CD14-positive monocyte (primary cell): Measurements from ENCODE around the gene STK31. TPM values are rescaled to one million over a fixed set of nuclear protein-coding genes. Genes with fewer than 3 reads are reported as not detected.

Experiments
- DNase-seq, 3 donors: peaks; one replicate each; pipeline ENCODE4 v3.0.0-alpha.2; 2011 to 2022
- H2AFZ ChIP-seq: 2 replicates; pipeline ENCODE4 v1.6.0; 2012; ENCODE audit warnings: mild to moderate bottlenecking, low read depth, low read length, inconsistent platforms; ENCODE audit not compliant: insufficient read depth, poor library complexity, severe bottlenecking
- H3K27ac ChIP-seq, 2 donors: 1 replicate in 1 of 2; 2 replicates in 1 of 2; pipeline ENCODE4 v1.5.1; 2012 to 2013; ENCODE audit warnings: low read length in 2 of 2, control low read depth in 1 of 2, inconsistent platforms in 1 of 2, low read depth in 1 of 2, mild to moderate bottlenecking in 1 of 2
- H3K27me3 ChIP-seq, 2 donors: one replicate each; pipeline versions ENCODE4 v1.6.0 to v1.6.1; 2011 to 2013; ENCODE audit warnings: low read length in 2 of 2; ENCODE audit not compliant: control insufficient read depth in 2 of 2, insufficient read depth in 2 of 2
- H3K36me3 ChIP-seq, 2 donors: replicated peaks in 1 of 2; 1 replicate in 1 of 2; 2 replicates in 1 of 2; pipeline versions ENCODE4 v1.5.1 to v1.6.1; 2012 to 2013; ENCODE audit warnings: low read length in 2 of 2, control low read depth in 1 of 2, inconsistent platforms in 1 of 2, mild to moderate bottlenecking in 1 of 2; ENCODE audit not compliant: insufficient read depth in 2 of 2, control insufficient read depth in 1 of 2
- H3K4me1 ChIP-seq, 2 donors: 1 replicate in 1 of 2; 2 replicates in 1 of 2; pipeline versions ENCODE4 v1.5.1 to v1.6.1; 2012 to 2013; ENCODE audit warnings: low read length in 2 of 2, control low read depth in 1 of 2, inconsistent platforms in 1 of 2, mild to moderate bottlenecking in 1 of 2, moderate library complexity in 1 of 2; ENCODE audit not compliant: insufficient read depth in 2 of 2, control insufficient read depth in 1 of 2
- H3K4me2 ChIP-seq: replicated peaks from 2 replicates; pipeline ENCODE3; 2012; ENCODE audit warnings: low read length, moderate library complexity, mild to moderate bottlenecking; ENCODE audit not compliant: poor library complexity, severe bottlenecking; ENCODE audit errors: extremely low read depth
- H3K4me3 ChIP-seq, 3 experiments: fragments of 200-600 bp in 1 of 3; sonication (generic) in 1 of 3; replicated peaks in 1 of 3; 1 replicate in 2 of 3; 2 replicates in 1 of 3; pipeline ENCODE4 v1.5.1; 2011 to 2013; ENCODE audit warnings: low read length in 3 of 3, mild to moderate bottlenecking in 3 of 3, control low read depth in 2 of 3, low read depth in 2 of 3, inconsistent platforms in 1 of 3, moderate library complexity in 1 of 3
- H3K79me2 ChIP-seq: 2 replicates; pipeline ENCODE4 v1.6.0; 2012; ENCODE audit warnings: mild to moderate bottlenecking, control low read depth, inconsistent platforms, low read length, moderate library complexity; ENCODE audit not compliant: insufficient read depth
- H3K9ac ChIP-seq: 2 replicates; pipeline ENCODE4 v1.6.0; 2017; ENCODE audit warnings: low read length, mild to moderate bottlenecking; ENCODE audit not compliant: insufficient read depth, poor library complexity, severe bottlenecking
- H3K9me3 ChIP-seq, 2 donors: replicated peaks in 1 of 2; 1 replicate in 1 of 2; 2 replicates in 1 of 2; pipeline versions ENCODE4 v1.5.1 to v1.6.1; 2012 to 2013; ENCODE audit warnings: low read length in 2 of 2, control low read depth in 1 of 2; ENCODE audit not compliant: control insufficient read depth in 1 of 2, insufficient read depth in 1 of 2
- H4K20me1 ChIP-seq: 2 replicates; pipeline ENCODE4 v1.6.0; 2012; ENCODE audit warnings: mild to moderate bottlenecking, low read length, control low read depth, moderate library complexity; ENCODE audit not compliant: insufficient read depth
- H3K27ac Mint-ChIP-seq, 7 donors: one replicate each; pipeline ENCODE4 v1.8.0; 2020; ENCODE audit warnings: mild to moderate bottlenecking in 7 of 7, mixed read lengths in 7 of 7, moderate library complexity in 6 of 7, inconsistent platforms in 2 of 7
- H3K27me3 Mint-ChIP-seq, 3 donors: one replicate each; pipeline ENCODE4 v1.8.0; 2021 to 2022; ENCODE audit warnings: low read depth in 3 of 3, mild to moderate bottlenecking in 3 of 3, mixed read lengths in 3 of 3, moderate library complexity in 3 of 3, inconsistent platforms in 1 of 3
- H3K36me3 Mint-ChIP-seq, 2 donors: one replicate each; pipeline ENCODE4 v1.8.0; 2020; ENCODE audit warnings: mixed read lengths in 2 of 2, inconsistent platforms in 1 of 2, mild to moderate bottlenecking in 1 of 2
- H3K4me1 Mint-ChIP-seq: one replicate; pipeline ENCODE4 v1.8.0; 2020; ENCODE audit warnings: mild to moderate bottlenecking, mixed read lengths
- H3K4me3 Mint-ChIP-seq, 2 donors: one replicate each; pipeline ENCODE4 v1.8.0; 2020; ENCODE audit warnings: mild to moderate bottlenecking in 2 of 2, mixed read lengths in 2 of 2, moderate library complexity in 1 of 2
- H3K9me3 Mint-ChIP-seq, 7 donors: one replicate each; pipeline ENCODE4 v1.8.0; 2020 to 2022; ENCODE audit warnings: mixed read lengths in 7 of 7, mild to moderate bottlenecking in 6 of 7, moderate library complexity in 6 of 7, inconsistent platforms in 2 of 7
- CTCF ChIP-seq: fragments of 200-600 bp; IDR thresholded peaks from one replicate; pipeline ENCODE4 v1.8.0; 2022; ENCODE audit warnings: antibody characterized with exemption, mild to moderate bottlenecking
- WGBS: methylation state at CpG from one replicate; pipeline ENCODE4 v1.1.5; 2013; ENCODE audit warnings: missing lambda C conversion rate; ENCODE audit not compliant: insufficient coverage; 5-methylcytosine and 5-hydroxymethylcytosine counted together
- intact Hi-C, 2 donors: fragments of 100-400 bp; cut with micrococcal nuclease; formaldehyde crosslinking; loops; one replicate each; pipeline versions ENCODE4 v1.15.0 to v1.15.1; 2023
- polyA plus RNA-seq, 3 donors: library from polyadenylated mRNA; depleted of rRNA in 1 of 3; unstranded in 2 of 3; stranded (reverse) in 1 of 3; fragments of 300-500 nt in 2 of 3; fragments of >200 nt in 1 of 3; fragmentation: Illumina TruSeq in 2 of 3; gene quantifications; 1 replicate in 2 of 3; 2 replicates in 1 of 3; pipeline ENCODE4 v1.2.3, GENCODE V29; 2012 to 2021

The STK31 gene
- polyA plus RNA-seq, 3 donors: 0.11 TPM; not detected in 2

DNA sequence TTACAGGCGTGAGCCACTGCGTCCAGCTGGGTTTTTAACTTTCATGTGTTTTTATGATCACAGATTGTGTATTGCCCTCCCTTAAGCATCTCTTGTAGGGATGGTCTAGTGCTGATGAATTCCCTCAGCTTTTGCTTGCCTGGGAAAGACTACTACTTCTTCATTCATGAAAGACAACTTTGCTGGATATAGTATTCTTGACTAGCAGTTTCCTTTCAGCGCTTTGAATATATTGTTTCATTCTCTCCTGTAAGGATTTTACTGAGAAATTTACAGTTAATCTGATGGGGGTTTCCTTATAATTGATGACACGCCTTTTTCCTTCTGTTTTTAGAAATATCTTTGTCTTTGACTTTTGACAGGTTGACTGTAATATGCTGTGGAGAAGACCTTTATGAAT, 33.2 kb downstream of the STK31 start:
- Histone ChIP-seq H3K27ac (no peak overlapping the region), H3K9ac (no peak overlapping the region), H3K36me3 (no peaks in the 10 kb centered on the region), H4K20me1 (no peaks in the 10 kb centered on the region), H3K4me3 (no peak overlapping the region), H3K4me1 (no peaks in the 10 kb centered on the region), H3K79me2 (no peaks in the 10 kb centered on the region), H3K4me2 (no peak overlapping the region), H3K27me3 (no peaks in the 10 kb centered on the region), H3K9me3 (peaks cover 27 to 40% of the 10 kb centered on the region in 2 donors), H2AFZ (no peak overlapping the region)
- Mint-ChIP-seq H3K27ac (no peak overlapping the region), H3K27me3 (peaks cover 0 to 3% (median 3%) of the 10 kb centered on the region in 3 donors), H3K4me1 (no peaks in the 10 kb centered on the region), H3K4me3 (no peak overlapping the region), H3K36me3 (no peaks in the 10 kb centered on the region), H3K9me3 (peaks cover 19 to 44% (median 40%) of the 10 kb centered on the region in 7 donors)
- TF ChIP-seq CTCF: no peak
- no CpG with 5 or more reads among the region's 4 CpGs for WGBS
- no peak for DNase-seq
- intact Hi-C loops: no loop called here

DNA sequence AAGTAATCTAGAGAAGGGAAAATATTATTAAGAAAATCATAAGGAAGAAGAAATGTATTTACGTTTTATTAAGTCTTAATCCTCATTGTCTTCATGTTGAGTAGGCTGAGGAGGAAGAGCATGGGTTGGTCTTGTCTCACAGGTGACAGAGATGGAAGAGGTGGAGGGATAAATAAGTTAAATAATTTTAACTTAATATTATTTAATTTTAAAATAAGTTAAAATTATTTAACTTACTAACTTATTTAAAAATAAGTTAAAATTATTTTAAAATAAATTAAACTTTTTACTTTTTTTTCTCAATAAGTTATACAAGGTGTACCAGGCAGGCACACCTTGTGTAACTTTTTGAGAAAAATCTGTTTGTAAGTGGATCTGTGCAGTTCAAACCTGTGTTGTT, 36.6 kb downstream of the STK31 start:
- no peak overlapping the region for H3K4me3 ChIP-seq
- WGBS: no CpG with 5 or more reads among the region's 1 CpG
- Mint-ChIP-seq H3K9me3 (peaks cover 19 to 41% (median 36%) of the 10 kb centered on the region in 7 donors), H3K27ac (no peak overlapping the region), H3K36me3 (no peaks in the 10 kb centered on the region), H3K4me3 (no peak overlapping the region), H3K4me1 (no peaks in the 10 kb centered on the region), H3K27me3 (peaks cover 1 to 5% (median 2%) of the 10 kb centered on the region in 3 donors)
- no peaks in the 10 kb centered on the region for H3K4me1 ChIP-seq
- DNase-seq: no peak
- no peaks in the 10 kb centered on the region for H3K79me2 ChIP-seq
- H3K9ac ChIP-seq: no peak overlapping the region
- no peak overlapping the region for H2AFZ ChIP-seq
- H3K27ac ChIP-seq: no peak overlapping the region
- H3K27me3 ChIP-seq: no peaks in the 10 kb centered on the region
- intact Hi-C loops: no loop called here
- no peak overlapping the region for H3K4me2 ChIP-seq
- no peaks in the 10 kb centered on the region for H3K36me3 ChIP-seq
- H3K9me3 ChIP-seq: peaks cover 27 to 38% of the 10 kb centered on the region in 2 donors
- no peak for TF ChIP-seq CTCF
- H4K20me1 ChIP-seq: no peaks in the 10 kb centered on the region
